Hematopoietic multipotent progenitor cell treated with erythropoietin and hydrocortisone succinate and interleukin-3 and kit ligand, for 15 days (in vitro differentiated cells): ENCODE measurements around the gene TLL2.
A peak's percentile ranks its signal among the peaks of the same experiment; 100 is the strongest.

Experiments
- DNase-seq: peaks from one replicate; pipeline ENCODE4 v3.0.0-alpha.2; 2015; ENCODE audit warnings: low spot score

Gene TLL2

GRCh38 chr10:96507044-96507443, 6.7 kb downstream of the TLL2 start:
- DNase-seq = no peak

- DNase-seq = no peak
These were observed 8.3 kb downstream of the TLL2 start for GRCh38 chr10:96505150-96506136.

- DNase-seq = no peak
These were observed 11.0 kb downstream of the TLL2 start for GRCh38 chr10:96502561-96503282.

GRCh38 chr10:96501985-96502384, 11.7 kb downstream of the TLL2 start:
- no peak for DNase-seq

- DNase-seq = no peak
These were observed 13.2 kb downstream of the TLL2 start for GRCh38 chr10:96500519-96500918.

GRCh38 chr10:96500050-96500449, 13.7 kb downstream of the TLL2 start:
- no peak for DNase-seq

- no peak for DNase-seq
These were observed 16.3 kb downstream of the TLL2 start for GRCh38 chr10:96497391-96497790.

- DNase-seq = no peak
These were observed 17.3 kb downstream of the TLL2 start for GRCh38 chr10:96496281-96496925.

GRCh38 chr10:96495544-96495943, 18.2 kb downstream of the TLL2 start:
- DNase-seq = no peak

- no peak for DNase-seq
These were observed 19.0 kb downstream of the TLL2 start for GRCh38 chr10:96494694-96495093.

- no peak for DNase-seq
These were observed 19.7 kb downstream of the TLL2 start for GRCh38 chr10:96493871-96494525.

GRCh38 chr10:96493254-96493653, 20.5 kb downstream of the TLL2 start:
- DNase-seq = no peak

GRCh38 chr10:96491303-96491702, 22.4 kb downstream of the TLL2 start:
- peak; percentile 28 for DNase-seq

- no peak for DNase-seq
These were observed 25.4 kb downstream of the TLL2 start for GRCh38 chr10:96488161-96488935.

GRCh38 chr10:96482815-96483588, 30.7 kb downstream of the TLL2 start:
- peak; percentile 27 for DNase-seq

- no peak for DNase-seq
These were observed 35.4 kb downstream of the TLL2 start for GRCh38 chr10:96478355-96478754.

GRCh38 chr10:96473866-96474265, 39.9 kb downstream of the TLL2 start:
- no peak for DNase-seq

GRCh38 chr10:96470116-96470743, 43.5 kb downstream of the TLL2 start:
- DNase-seq = no peak

GRCh38 chr10:96468845-96469244, 44.9 kb downstream of the TLL2 start:
- no peak for DNase-seq

- DNase-seq = no peak
These were observed 48.1 kb downstream of the TLL2 start for GRCh38 chr10:96465599-96465998.
